ENCODE measurements around the gene ANXA5.

The ANXA5 gene

GRCh38 chr4:121642292-121642691, 54.5 kb downstream of the ANXA5 start:
- DNase-seq (ENCODE audit: low spot score): no peak

- no peak for DNase-seq (ENCODE audit: low spot score)
Measured at GRCh38 chr4:121633653-121634052, 63.1 kb downstream of the ANXA5 start.

GRCh38 chr4:121632636-121633035, 64.1 kb downstream of the ANXA5 start:
- DNase-seq (ENCODE audit: low spot score): no peak

Measured in putamen (tissue), 1 donor.